IPS DF 6.9 (cell line): ENCODE measurements around the gene STXBP2.

Experiments
- DNase-seq: peaks from one replicate; pipeline ENCODE4 v3.0.0-alpha.2; 2013; ENCODE audit warnings: low read depth, low spot score
- H3K27ac ChIP-seq: one replicate; pipeline ENCODE4 v1.5.1; 2013; ENCODE audit warnings: low read length, control low read depth
- H3K27me3 ChIP-seq: 2 replicates; pipeline ENCODE4 v1.6.1; 2013; ENCODE audit warnings: mild to moderate bottlenecking, low read length; ENCODE audit not compliant: control insufficient read depth, insufficient read depth
- H3K36me3 ChIP-seq: 2 replicates; pipeline ENCODE4 v1.6.1; 2013; ENCODE audit warnings: low read length; ENCODE audit not compliant: control insufficient read depth, insufficient read depth
- H3K4me1 ChIP-seq: 2 replicates; pipeline ENCODE4 v1.6.1; 2013; ENCODE audit warnings: low read length; ENCODE audit not compliant: control insufficient read depth, insufficient read depth
- H3K4me3 ChIP-seq: 2 replicates; pipeline ENCODE4 v1.5.1; 2013; ENCODE audit warnings: mild to moderate bottlenecking, low read length
- H3K9me3 ChIP-seq: 2 replicates; pipeline ENCODE4 v1.6.1; 2013; ENCODE audit warnings: low read length, inconsistent platforms; ENCODE audit not compliant: control insufficient read depth, insufficient read depth
- WGBS: extraction: QIAGEN DNeasy Blood & Tissue Kit; methylation state at CpG from one replicate; pipeline ENCODE4 v1.1.7; 2013; ENCODE audit warnings: mixed read lengths, missing lambda C conversion rate; ENCODE audit not compliant: insufficient read length, insufficient coverage; 5-methylcytosine and 5-hydroxymethylcytosine counted together

STXBP2 gene

DNA sequence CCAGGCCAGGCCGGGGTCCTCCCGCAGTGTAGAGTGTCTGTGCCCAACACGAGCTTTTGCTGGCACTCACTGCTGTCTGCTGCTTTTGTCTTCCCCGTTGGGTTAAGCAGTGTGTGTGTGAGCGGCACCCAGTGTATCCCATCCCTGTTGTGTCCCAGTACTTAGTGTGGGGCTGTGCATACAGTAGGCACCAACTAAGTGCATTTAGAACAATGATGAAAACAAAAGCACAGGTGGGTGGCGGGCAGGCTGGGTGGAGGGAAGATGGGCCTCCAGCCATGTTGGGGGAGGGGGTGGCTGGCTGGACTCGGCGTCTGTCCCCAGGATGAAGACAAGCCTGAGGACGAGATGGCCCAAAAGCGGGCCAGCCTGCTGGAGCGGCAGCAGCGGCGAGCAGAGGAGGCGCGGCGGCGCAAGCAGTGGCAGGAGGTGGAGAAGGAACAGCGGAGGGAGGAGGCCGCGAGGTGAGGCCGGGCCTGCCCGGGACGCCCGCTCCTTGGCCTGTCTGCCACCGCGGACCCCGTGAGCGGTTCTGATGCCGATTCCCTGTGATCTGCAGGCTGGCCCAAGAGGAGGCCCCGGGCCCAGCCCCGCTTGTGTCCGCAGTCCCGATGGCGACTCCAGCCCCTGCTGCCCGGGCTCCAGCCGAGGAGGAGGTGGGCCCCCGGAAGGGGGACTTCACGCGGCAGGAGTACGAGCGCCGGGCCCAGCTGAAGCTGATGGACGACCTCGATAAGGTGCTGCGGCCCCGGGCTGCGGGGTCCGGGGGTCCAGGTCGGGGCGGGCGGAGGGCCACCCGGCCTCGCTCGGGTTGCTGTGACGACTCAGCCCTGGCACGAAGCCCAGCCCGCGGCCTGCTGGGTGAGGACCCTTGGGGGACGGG, 21.8 kb upstream of the STXBP2 start:
- H3K36me3 ChIP-seq, result peaks cover 43% of the 10 kb centered on the region

DNA sequence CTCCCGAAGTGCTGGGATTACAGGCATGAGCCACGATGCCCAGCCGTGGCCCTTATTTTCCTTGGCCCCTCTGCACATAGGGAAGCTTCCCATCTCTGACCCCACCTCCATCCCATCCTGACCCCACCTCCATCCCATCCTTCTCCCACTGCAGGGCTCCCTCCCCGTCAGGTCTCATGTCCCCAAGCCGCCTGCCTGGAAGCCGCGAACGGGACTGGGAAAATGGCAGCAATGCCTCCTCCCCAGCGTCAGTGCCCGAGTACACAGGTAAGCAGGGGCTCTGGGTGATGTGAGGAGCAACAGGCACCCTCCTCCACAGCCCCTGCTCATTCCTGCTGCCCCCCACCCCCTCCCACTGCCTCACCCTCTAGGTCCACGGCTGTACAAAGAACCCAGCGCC, 19.7 kb upstream of the STXBP2 start:
- no peak for DNase-seq
- no peaks in the 10 kb centered on the region for H3K9me3 ChIP-seq
- peaks cover 43% of the 10 kb centered on the region for H3K36me3 ChIP-seq
- H3K27me3 ChIP-seq, result no peaks in the 10 kb centered on the region
- no CpG with 5 or more reads among the region's 12 CpGs for WGBS
- no peak overlapping the region for H3K4me3 ChIP-seq
- H3K27ac ChIP-seq, result no peak overlapping the region
- no peaks in the 10 kb centered on the region for H3K4me1 ChIP-seq

More for the DNA sequence above, 21.8 kb upstream of the STXBP2 start:
- DNase-seq, result no peak
- Histone ChIP-seq H3K27me3 (no peaks in the 10 kb centered on the region), H3K4me3 (no peak overlapping the region), H3K4me1 (no peaks in the 10 kb centered on the region), H3K9me3 (no peaks in the 10 kb centered on the region), H3K27ac (no peak overlapping the region)
- WGBS, result no CpG with 5 or more reads among the region's 59 CpGs

DNA sequence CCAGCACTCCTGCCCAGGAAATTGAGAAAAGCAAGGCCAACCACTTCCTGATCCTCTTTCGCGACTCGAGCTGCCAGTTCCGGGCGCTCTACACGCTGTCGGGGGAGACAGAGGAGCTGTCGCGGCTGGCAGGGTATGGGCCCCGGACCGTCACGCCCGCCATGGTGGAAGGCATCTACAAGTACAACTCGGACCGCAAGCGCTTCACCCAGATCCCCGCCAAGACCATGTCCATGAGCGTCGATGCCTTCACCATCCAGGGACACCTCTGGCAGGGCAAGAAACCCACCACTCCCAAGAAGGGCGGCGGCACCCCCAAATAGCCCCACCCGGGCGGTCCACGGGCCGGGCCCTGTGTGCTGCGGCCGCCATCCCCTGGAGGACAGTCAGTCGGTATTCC, 19.2 kb upstream of the STXBP2 start:
- Histone ChIP-seq H3K4me3 (no peak overlapping the region), H3K27ac (no peak overlapping the region)
- WGBS, result no CpG with 5 or more reads among the region's 28 CpGs

DNA sequence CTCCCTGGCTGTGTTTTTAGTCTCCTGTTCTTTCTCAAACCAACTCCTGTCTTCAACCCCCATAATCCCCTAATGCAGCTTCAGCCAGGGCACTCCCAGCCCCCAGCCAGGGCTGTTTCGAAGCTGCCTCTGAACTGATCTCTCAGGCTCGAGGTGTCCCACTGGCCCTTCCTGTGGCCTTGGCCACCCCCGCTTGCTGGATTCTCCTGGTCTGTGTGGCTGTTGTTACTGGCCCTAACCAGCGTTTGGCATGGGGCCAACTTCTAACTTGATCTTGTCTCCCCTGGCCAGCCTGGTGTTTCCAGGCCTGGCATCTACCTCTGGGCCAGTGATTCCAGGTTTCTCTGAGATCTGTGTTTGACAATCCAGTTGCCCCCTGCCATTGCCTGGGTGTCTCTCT, 18.6 kb upstream of the STXBP2 start:
- Histone ChIP-seq H3K27ac (no peak overlapping the region), H3K4me3 (no peak overlapping the region), H3K9me3 (no peaks in the 10 kb centered on the region), H3K27me3 (no peaks in the 10 kb centered on the region), H3K4me1 (no peaks in the 10 kb centered on the region), H3K36me3 (peaks cover 45% of the 10 kb centered on the region)
- WGBS, result no CpG with 5 or more reads among the region's 4 CpGs
- no peak for DNase-seq

More for the DNA sequence above, 19.2 kb upstream of the STXBP2 start:
- H3K9me3 ChIP-seq, result no peaks in the 10 kb centered on the region
- H3K4me1 ChIP-seq, result no peaks in the 10 kb centered on the region
- H3K36me3 ChIP-seq, result peaks cover 43% of the 10 kb centered on the region
- no peak for DNase-seq
- H3K27me3 ChIP-seq, result no peaks in the 10 kb centered on the region

DNA sequence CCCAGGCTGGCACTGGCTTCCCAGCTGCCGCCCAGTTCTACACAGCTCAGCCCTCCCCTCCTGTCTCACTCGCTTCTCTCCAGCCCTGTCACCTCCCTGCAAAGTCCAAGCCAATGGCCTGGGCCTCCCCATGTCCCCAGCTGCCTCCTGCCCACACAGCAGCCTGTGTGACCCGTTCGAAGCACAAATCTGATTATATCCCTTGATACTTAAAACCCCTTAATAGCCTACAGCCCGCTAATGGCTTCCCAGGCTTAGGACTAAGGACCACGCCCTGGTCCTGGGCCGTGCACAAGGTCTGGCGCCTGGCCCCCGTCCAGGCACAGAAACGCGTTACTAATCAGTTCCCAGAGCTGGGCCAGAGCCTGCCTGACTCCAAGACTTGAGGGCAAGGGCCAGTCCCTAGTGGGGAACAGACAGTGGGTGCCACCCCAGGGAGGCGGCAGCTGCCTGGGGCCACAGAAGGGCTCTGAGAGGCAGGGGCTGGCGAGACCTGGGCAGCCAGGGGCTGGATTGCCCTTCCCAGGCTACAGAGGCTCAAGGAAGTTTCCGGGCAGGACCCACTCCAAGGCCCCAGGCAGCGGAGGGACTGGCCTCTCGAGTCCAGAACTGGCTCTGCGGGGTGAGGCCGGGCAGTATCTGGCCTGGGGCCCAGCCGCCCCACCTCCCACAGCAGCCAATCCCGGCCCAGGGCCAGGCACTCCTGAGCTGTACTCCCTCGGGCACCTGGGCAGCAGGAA, 18.0 kb upstream of the STXBP2 start:
- H3K4me1 ChIP-seq, result no peaks in the 10 kb centered on the region
- H3K36me3 ChIP-seq, result peaks cover 49% of the 10 kb centered on the region
- no CpG with 5 or more reads among the region's 21 CpGs for WGBS
- H3K27ac ChIP-seq, result no peak overlapping the region
- no peak overlapping the region for H3K4me3 ChIP-seq
- DNase-seq, result no peak
- H3K27me3 ChIP-seq, result no peaks in the 10 kb centered on the region
- no peaks in the 10 kb centered on the region for H3K9me3 ChIP-seq

DNA sequence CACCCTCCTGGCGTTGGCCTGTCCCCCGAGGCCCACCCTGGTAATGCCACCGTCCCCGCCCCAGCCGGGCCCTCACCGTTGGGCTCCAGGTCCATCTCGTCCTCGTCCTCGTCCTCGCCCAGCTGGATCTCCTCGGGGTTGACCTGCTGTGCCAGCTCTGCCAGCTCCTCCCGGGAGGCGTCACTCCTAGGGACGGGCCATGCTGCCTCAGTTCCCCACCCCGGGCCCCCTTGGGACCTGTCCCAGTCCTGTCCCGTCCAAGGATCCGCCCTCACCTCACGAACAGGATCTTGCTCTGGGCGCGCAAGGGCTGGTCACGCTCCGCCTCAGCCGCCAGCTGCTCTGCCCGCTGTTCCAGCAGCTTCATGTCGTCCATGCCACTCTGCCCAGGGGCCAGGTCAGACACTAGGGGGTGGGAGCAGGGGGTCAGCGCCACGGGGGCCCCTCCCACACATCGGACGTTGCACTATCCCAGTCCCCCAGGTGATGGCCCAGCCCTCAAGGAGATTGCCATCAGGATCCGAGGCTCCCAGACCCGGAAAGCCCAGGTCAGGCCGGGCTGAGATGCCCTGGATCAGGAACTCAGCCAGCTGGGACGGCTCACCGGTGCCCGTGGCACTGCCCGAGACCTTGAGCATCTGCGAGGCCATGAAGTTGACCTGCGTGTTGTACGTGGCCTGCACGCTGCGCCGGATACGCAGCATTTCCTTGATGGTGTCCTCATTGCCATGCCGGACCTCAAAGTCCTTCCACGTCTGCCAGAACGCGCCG, 17.1 kb upstream of the STXBP2 start:
- no peaks in the 10 kb centered on the region for H3K27me3 ChIP-seq
- H3K27ac ChIP-seq, result no peak overlapping the region
- H3K4me3 ChIP-seq, result no peak overlapping the region
- peaks cover 55% of the 10 kb centered on the region for H3K36me3 ChIP-seq
- no peak for DNase-seq
- no CpG with 5 or more reads among the region's 48 CpGs for WGBS
- H3K9me3 ChIP-seq, result no peaks in the 10 kb centered on the region
- no peaks in the 10 kb centered on the region for H3K4me1 ChIP-seq

DNA sequence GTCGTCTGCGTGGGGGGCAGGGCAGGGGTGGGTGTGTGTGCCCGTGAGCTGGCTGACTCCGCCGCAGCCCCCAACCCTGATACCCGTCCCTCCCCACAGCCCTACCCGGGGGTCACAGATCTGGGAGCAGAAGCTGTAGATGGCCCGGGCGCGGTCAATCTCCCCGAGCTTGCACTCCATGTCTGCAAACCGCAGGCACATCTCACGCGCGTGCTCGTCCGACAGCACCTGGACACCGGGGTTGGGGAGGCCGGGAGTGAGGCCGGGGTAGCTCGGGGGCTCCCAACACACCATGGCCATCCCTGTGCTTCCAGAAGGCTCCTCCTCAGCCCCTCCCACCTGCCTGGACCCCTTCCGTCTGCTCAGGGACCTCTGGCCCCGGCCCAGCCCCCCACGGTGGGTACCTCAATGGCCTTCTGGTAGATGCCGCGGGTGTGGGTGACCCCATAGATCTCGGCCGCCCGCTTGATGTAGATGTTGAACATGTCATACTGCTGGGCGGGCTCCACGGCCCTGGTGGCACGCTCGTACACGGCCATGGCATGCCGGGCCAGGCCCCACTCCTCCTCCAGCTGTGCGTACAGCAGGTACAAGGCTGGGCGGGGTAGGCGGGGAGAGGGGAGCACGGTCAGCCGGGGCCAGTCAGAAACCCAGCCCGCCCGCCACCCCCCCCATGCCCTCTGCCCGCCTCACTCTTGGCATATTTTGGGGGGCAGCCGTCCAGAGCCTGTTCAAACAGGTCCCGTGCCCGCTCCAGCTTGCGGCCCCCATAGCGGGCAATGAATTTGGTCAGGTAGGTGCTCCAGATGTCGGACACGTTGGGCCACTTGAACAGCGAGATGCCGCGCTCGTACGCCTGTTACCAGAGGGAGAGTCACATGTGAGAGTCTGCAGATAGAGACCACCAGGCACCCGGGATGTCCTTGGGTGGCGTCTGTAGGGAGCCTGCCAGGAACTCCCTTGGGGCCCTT, 16.2 kb upstream of the STXBP2 start:
- Histone ChIP-seq H3K27ac (no peak overlapping the region), H3K4me1 (no peaks in the 10 kb centered on the region), H3K9me3 (no peaks in the 10 kb centered on the region), H3K4me3 (no peak overlapping the region), H3K36me3 (peaks cover 57% of the 10 kb centered on the region), H3K27me3 (no peaks in the 10 kb centered on the region)
- WGBS, result no CpG with 5 or more reads among the region's 57 CpGs
- DNase-seq, result no peak

DNA sequence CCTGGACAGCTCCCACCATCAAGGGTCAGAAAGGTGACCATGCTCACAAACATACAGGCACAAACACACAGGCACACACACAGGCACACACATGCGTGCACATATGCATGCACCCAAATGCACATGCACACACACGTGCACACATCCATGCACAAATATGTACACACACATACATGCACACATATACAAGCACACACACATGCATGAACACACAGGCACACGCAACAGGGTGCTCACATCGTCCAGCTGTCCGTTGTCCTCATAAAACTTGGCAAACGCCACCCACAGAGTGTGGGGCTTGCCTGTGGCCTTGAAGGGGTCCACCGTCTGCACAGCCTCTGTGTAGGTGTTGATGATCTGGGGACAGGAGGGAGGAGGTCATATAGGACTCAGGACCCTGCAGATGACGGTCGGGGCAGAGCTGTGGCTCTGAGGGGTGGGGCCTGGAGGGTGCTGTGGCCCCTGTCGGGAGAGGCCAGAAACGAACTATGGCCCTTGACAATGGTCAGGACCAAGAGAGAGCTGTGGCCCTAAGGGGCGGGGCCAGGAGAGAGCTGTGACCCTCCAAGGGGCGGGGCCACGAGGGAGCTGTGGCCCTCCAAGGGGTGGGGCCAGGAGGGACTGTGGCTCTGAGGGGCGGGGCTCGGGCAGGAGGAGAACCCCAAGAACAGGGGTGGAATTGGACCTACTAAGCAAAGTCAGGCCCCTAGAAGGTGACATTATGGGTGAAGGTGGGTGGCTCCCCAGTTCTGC, 13.8 kb upstream of the STXBP2 start:
- WGBS, result no CpG with 5 or more reads among the region's 16 CpGs
- peaks cover 51% of the 10 kb centered on the region for H3K36me3 ChIP-seq
- H3K27me3 ChIP-seq, result no peaks in the 10 kb centered on the region
- H3K4me3 ChIP-seq, result no peak overlapping the region
- no peaks in the 10 kb centered on the region for H3K9me3 ChIP-seq
- DNase-seq, result no peak
- no peaks in the 10 kb centered on the region for H3K4me1 ChIP-seq
- no peak overlapping the region for H3K27ac ChIP-seq
